ENCODE data around the gene PTCHD1. TPM values are rescaled to one million over a fixed set of nuclear protein-coding genes. Genes with fewer than 3 reads are reported as not detected.
A peak's percentile ranks its signal among the peaks of the same experiment; 100 is the strongest.

PTCHD1 gene
- total RNA-seq, 1 experiment from 2014 or later, result not detected

GRCh38 chrX:23435108-23435507 lies 100.5 kb downstream of the PTCHD1 start:
- no peaks in the 10 kb centered on the region for H3F3A ChIP-seq (ENCODE audit: low read length, unreplicated experiment)
- H3K79me2 ChIP-seq (ENCODE audit: low read length), result no peaks in the 10 kb centered on the region
- no peak for ATAC-seq
- H3K27ac ChIP-seq (ENCODE audit: low read length), result no peak overlapping the region
- intact Hi-C loops (cut with micrococcal nuclease), result no loop called here
- peak; percentile 25 for DNase-seq
- no peak overlapping the region for H3K4me2 ChIP-seq (ENCODE audit: low read length)
- no peaks in the 10 kb centered on the region for H3K27me3 ChIP-seq (ENCODE audit: low read length)
- ChIA-PET CTCF (no interaction called here), POLR2A (ENCODE audit: unreplicated experiment) (no interaction called here)
- no peaks in the 10 kb centered on the region for H3K9me3 ChIP-seq (ENCODE audit: low read length)
- H3K4me3 ChIP-seq (ENCODE audit: low read length), result no peak overlapping the region
- no peak overlapping the region for H3K9ac ChIP-seq (ENCODE audit: low read length)
- no peaks in the 10 kb centered on the region for H3K9me2 ChIP-seq (replicated peaks; ENCODE audit: low read length)
- no peaks in the 10 kb centered on the region for H3K36me3 ChIP-seq (ENCODE audit: low read depth, low read length)
- H2AFZ ChIP-seq (ENCODE audit: low read length), result no peak overlapping the region
- no peaks in the 10 kb centered on the region for H4K20me1 ChIP-seq (ENCODE audit: low read length)
- BruUV-seq (replicated peaks), result no TSS peak
- TF ChIP-seq CTCF (conservative IDR thresholded peaks at IDR 0.05; ENCODE audit: low read depth, low read length), result no peak
- no peak for TF ChIP-seq EZH2phosphoT487 (IDR thresholded peaks at IDR 0.05; ENCODE audit: borderline replicate concordance, low read length)
- TF ChIP-seq EZH2 (IDR thresholded peaks at IDR 0.05; ENCODE audit: low read length, unreplicated experiment), result no peak
- peaks cover 4% of the 10 kb centered on the region; the same call in 1 of the 2 replicates for H3K4me1 ChIP-seq (ENCODE audit: insufficient read depth, low read length)

DNA sequence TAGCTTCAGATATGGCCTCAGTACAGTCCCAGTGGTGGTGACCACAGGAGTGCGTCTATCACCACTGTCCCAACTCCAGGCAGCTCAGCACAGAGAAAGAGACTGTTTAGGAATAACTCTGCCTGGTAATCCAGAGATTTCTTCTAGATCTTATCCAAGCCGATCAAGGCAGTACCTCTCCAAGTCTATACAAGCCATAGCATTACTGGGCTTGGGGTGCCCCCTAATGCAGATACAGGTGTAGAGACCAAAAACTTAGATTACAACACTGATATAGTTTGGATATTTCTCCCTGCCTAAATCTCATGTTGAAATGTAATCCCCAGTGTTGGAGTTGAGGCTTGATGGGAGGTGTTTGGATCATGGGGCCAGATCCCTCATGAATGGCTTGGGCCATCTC lies 100.9 kb downstream of the PTCHD1 start:
- H3K9me2 ChIP-seq (replicated peaks; ENCODE audit: low read length), result no peaks in the 10 kb centered on the region
- no peak overlapping the region for H3K4me3 ChIP-seq (ENCODE audit: low read length)
- H4K20me1 ChIP-seq (ENCODE audit: low read length), result no peaks in the 10 kb centered on the region
- no peaks in the 10 kb centered on the region for H3K9me3 ChIP-seq (ENCODE audit: low read length)
- POLR2A ChIA-PET (ENCODE audit: unreplicated experiment), result no interaction called here
- no peak for DNase-seq
- no peak for ATAC-seq
- peaks cover 4% of the 10 kb centered on the region; the same call in 1 of the 2 replicates for H3K4me1 ChIP-seq (ENCODE audit: insufficient read depth, low read length)
- no peaks in the 10 kb centered on the region for H3K79me2 ChIP-seq (ENCODE audit: low read length)
- intact Hi-C loops (cut with micrococcal nuclease), result no loop called here
- no peak overlapping the region for H3K9ac ChIP-seq (ENCODE audit: low read length)
- no TSS peak for BruUV-seq (replicated peaks)
- no peaks in the 10 kb centered on the region for H3F3A ChIP-seq (ENCODE audit: low read length, unreplicated experiment)
- H3K27ac ChIP-seq (ENCODE audit: low read length), result no peak overlapping the region
- CTCF ChIA-PET, result no interaction called here
- no peaks in the 10 kb centered on the region for H3K36me3 ChIP-seq (ENCODE audit: low read depth, low read length)
- H2AFZ ChIP-seq (ENCODE audit: low read length), result no peak overlapping the region
- TF ChIP-seq CTCF (conservative IDR thresholded peaks at IDR 0.05; ENCODE audit: low read depth, low read length), result no peak
- TF ChIP-seq EZH2 (IDR thresholded peaks at IDR 0.05; ENCODE audit: low read length, unreplicated experiment), result no peak
- TF ChIP-seq EZH2phosphoT487 (IDR thresholded peaks at IDR 0.05; ENCODE audit: borderline replicate concordance, low read length), result no peak
- no peak overlapping the region for H3K4me2 ChIP-seq (ENCODE audit: low read length)
- no peaks in the 10 kb centered on the region for H3K27me3 ChIP-seq (ENCODE audit: low read length)

DNA sequence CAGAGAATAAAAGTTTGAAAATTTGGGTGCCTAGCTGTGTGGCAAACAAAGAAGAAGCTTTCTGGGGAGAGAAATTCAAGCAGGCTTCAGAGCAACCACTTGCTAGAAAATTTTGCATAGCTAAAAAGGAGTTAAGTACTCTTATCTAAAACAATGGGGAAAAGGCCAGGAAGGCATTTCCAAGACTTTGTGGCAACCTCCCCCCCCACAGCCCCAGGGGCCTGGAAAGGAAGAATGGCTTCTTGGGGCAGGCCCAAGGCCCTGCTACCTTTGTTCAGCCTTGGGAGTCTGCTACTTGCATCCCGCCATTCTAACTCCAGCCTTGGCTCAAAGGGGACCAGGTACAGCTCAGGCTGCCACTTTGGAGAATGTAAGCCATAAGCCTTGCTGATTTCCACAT lies 102.2 kb downstream of the PTCHD1 start:
- Histone ChIP-seq H3K27me3 (ENCODE audit: low read length) (no peaks in the 10 kb centered on the region), H3K9me3 (ENCODE audit: low read length) (no peaks in the 10 kb centered on the region), H3K4me2 (ENCODE audit: low read length) (no peak overlapping the region), H3K36me3 (ENCODE audit: low read depth, low read length) (no peaks in the 10 kb centered on the region), H3K79me2 (ENCODE audit: low read length) (no peaks in the 10 kb centered on the region), H2AFZ (ENCODE audit: low read length) (no peak overlapping the region), H3K9ac (ENCODE audit: low read length) (no peak overlapping the region), H3F3A (ENCODE audit: low read length, unreplicated experiment) (no peaks in the 10 kb centered on the region), H3K4me3 (ENCODE audit: low read length) (no peak overlapping the region), H3K9me2 (replicated peaks; ENCODE audit: low read length) (no peaks in the 10 kb centered on the region), H3K4me1 (ENCODE audit: insufficient read depth, low read length) (peaks cover 4% of the 10 kb centered on the region; the same call in 1 of the 2 replicates), H3K27ac (ENCODE audit: low read length) (no peak overlapping the region), H4K20me1 (ENCODE audit: low read length) (no peaks in the 10 kb centered on the region)
- ATAC-seq, result no peak
- intact Hi-C loops (cut with micrococcal nuclease), result no loop called here
- ChIA-PET POLR2A (ENCODE audit: unreplicated experiment) (no interaction called here), CTCF (no interaction called here)
- DNase-seq, result no peak
- no TSS peak for BruUV-seq (replicated peaks)
- no peak for TF ChIP-seq CTCF (conservative IDR thresholded peaks at IDR 0.05; ENCODE audit: low read depth, low read length)
- no peak for TF ChIP-seq EZH2 (IDR thresholded peaks at IDR 0.05; ENCODE audit: low read length, unreplicated experiment)
- no peak for TF ChIP-seq EZH2phosphoT487 (IDR thresholded peaks at IDR 0.05; ENCODE audit: borderline replicate concordance, low read length)
